Amniotic epithelial cell (primary cell): ENCODE data around the gene TRAK1.

Experiments used
- DNase-seq: peaks from one replicate; pipeline ENCODE4 v3.0.0-alpha.2; 2010; ENCODE audit warnings: low read depth

The TRAK1 gene

DNA sequence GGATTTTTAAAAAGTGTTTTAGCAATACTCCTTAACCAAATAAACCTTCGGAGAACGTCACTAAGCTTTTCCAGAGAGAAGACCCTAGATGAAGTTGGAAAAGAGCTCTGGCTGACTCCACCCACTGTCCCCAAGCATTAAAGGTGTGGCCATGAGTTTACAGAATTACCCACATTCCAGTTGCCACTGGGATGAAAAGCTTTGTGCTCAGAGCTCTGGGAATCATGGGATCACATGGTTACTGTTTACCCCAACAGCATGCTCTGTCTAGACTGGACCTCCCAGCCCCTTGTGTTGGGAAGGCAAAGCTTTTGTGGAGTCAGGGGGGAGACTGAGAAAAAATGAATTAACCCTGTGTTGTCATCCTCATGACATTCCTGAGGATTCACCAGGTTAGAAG lies 119.6 kb downstream of the TRAK1 start:
- DNase-seq = no peak

DNA sequence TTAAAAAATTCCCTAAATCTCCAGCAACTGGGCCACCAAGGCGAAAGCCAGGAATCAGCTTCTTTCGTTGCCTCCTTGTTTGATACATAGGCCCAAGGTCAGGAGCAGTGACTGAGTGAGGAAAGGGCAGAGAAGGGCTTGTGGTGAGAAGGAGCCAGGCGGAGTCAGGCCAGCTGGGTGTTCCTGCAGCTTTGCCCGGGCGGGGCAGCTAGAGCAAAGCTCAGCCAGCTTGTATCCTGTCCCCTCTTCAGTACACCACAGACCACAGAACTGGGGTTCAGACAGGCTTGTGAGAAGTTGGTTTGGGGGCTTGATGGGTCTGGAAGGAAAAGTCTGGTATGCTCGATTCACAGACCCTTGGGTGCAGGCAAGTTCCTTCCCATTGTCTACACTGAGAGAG lies 122.3 kb downstream of the TRAK1 start:
- no peak for DNase-seq

DNA sequence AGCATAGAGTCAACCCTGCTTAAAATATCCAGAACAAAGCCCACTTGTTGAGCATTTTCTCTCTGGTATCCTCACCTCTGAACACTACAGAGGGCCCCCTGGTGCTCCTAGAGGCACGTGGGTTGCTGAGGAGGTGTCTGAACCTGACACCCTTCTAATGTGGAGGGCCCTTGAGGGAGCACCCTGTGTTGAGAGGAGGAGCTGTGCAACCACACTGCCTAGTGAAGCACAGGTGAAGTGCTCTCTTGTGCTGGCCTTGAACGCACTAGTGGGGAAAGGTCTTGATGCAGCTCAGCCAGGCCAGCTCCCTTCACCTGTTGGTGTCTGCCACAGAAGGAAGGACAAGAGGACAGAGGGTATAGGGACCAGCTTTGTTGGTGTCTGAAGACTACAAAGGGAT lies 122.9 kb downstream of the TRAK1 start:
- no peak for DNase-seq

DNA sequence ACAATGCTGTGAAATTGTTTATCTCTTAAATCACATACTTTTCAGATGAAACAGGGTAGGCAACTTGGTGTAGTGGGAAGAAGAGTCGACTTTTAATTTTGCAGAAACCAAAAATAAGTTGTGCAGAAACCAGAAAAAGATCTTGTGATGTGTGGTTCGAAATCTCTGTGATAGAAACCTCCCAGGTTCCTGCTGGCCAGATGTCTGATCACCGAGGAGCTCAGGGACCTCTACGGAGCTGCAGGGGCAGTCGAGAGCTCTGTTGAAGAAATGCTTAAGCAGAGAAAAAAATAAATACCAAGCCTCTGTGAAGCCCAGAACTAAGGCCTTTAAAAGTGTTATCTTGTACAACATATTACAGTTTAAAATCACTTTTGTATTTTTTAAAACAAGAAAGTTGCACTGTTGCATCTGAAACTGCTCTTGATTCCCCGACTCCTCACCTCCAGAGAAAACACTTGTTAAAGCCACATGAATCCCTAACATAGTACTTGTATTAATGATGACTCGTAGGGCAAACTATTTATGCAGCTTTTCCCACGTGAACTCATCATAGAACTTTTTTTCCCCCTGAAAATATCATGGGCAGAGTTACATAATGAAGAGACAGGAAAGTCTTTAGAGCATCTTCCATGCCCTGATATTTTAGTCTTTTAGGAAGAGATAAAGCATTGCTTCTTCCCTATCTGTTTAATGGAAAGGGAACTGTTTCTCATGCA lies 123.6 kb downstream of the TRAK1 start:
- no peak for DNase-seq

DNA sequence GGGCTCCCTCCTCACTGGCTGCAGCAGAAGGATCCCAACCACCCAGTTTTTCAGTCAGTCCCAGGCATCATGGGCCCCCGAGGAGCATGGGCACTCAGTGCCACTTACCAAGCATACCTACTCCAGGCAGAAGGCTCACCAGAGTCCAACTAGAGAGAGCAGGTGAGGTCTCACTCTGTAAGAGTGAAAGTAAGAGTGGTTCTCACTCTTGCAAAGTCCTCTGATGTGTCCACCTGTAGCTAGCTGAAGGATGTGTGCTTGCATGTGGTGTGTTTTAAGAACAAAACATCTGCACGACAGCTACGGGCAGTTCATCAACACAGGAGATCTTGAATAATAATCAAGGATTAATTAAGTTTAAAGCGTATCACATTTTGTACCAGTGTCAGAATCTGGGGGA lies 125.1 kb downstream of the TRAK1 start:
- no peak for DNase-seq

DNA sequence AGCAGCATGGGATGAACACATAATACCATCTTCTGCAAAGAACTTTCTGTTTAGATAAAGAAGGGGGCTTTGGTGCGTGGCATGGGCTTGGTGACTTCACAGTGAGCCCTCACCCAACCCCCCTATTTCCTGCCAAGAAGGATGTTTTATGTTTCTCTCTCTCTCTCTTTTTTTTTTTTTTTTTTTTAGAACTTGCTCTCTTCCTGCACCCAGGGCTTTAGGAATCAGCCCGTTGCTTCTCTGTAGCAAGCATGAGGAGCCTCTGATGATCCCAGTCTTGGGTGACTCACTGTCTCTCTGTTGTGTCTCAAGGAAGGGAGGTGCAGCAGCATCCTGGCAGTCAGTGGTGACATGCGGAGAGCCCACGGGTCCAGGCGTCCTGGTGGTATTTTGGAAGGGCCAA lies 125.8 kb downstream of the TRAK1 start:
- DNase-seq = peak; percentile 21

DNA sequence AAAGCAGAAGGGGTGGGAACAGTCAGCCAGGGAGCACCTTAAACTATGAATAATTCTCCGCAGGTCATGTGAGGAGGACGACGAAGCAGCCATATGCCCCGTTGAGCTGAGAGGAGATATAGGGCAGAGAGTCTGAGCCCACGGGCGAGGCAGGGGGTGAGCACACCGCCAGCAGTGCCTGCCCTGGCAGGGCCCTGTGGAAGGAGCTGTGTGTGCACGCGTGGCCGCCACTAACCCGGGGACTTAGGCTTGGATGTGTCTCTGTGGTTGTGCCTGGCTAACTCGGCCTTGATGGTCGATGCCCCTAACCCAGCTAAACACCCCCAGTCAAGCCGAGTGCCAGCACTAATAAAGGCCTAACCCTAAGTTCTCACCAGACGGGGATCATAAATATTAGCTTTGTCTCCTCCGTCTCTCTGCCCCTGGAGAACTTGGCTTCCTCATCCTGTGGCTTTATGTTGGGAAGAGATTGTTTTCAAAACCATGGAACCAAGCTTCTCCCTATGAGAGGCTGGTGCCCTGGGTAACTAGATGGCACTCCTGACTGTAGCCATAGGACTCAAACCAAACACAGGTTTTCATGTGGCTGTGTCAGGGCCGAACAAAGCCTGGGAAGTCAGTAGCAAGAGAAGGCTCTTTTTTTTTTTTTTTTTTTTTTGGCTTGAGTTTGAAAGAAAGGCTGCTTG lies 129.4 kb downstream of the TRAK1 start:
- no peak for DNase-seq

DNA sequence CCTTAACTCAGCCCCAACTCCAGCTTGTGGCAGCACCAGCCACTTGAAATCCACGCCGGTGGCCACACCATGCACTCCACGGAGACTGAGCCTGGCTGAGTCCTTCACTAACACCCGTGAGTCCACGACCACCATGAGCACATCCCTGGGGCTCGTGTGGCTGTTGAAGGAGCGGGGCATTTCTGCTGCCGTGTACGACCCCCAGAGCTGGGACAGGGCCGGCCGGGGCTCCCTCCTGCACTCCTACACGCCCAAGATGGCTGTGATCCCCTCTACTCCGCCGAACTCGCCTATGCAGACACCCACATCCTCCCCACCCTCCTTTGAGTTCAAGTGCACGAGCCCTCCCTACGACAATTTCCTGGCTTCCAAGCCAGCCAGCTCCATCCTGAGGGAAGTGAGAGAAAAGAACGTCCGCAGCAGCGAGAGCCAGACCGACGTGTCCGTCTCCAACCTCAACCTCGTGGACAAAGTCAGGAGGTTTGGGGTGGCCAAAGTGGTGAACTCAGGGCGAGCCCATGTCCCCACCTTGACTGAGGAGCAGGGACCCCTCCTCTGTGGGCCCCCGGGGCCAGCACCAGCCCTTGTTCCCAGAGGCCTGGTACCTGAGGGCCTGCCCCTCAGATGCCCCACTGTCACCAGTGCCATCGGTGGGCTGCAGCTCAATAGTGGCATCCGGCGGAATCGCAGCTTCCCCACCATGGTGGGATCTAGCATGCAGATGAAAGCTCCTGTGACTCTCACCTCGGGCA lies 132.0 kb downstream of the TRAK1 start:
- no peak for DNase-seq

DNA sequence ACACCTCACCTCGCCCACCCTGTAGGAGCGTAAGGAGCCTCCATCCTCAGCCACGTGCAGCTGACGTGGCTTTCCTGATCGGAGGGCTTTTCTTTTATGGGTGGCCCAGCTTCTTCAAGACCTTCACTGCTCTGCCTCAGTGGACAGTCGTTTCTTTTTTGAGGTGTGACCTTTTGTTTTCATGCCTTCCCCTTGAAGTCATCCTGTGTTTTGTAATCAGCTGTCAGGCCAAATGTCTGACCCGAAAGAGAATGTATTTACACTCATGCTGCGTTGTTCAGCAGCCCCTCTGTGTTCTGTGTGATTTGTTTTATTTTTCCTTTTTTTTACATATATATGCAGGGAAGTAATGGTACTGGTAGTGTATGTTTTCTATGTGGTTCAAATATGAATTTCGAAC lies 133.0 kb downstream of the TRAK1 start:
- DNase-seq = peak; percentile 11

DNA sequence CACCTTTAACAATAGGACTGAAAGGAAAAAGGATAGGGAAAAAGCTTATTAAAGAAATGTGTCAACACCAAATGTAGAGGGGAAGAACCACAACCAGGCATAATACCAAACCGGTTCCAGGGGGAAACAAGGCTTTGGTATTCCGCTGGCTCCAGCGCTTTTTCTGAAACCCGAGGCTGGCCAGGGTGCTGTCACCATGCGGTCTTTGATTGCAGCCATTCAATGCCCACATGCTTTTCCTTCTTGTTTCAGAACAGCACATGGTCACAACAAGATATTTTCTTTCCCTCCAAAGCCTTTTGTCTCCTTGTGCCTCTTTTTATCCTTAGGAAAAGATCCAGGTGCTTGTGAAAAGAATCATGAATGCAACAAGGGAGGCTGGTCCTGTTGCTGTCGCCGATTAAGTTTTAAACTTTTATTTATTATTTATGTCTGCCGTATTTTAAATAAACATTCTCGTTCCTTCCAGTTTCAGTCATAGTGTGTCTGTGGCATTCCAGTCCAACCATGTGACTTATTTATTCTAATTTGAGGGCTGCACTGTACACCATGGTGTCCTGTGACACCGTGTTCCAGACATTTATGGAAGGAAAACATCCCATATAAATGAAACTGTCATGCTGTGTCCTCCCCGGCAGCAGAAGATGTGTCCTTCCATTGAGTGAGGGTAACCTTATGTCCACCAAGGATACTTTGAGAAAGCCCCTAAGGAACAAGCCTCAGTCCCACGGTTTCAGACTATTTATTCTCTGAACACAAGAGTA lies 133.7 kb downstream of the TRAK1 start:
- no peak for DNase-seq

DNA sequence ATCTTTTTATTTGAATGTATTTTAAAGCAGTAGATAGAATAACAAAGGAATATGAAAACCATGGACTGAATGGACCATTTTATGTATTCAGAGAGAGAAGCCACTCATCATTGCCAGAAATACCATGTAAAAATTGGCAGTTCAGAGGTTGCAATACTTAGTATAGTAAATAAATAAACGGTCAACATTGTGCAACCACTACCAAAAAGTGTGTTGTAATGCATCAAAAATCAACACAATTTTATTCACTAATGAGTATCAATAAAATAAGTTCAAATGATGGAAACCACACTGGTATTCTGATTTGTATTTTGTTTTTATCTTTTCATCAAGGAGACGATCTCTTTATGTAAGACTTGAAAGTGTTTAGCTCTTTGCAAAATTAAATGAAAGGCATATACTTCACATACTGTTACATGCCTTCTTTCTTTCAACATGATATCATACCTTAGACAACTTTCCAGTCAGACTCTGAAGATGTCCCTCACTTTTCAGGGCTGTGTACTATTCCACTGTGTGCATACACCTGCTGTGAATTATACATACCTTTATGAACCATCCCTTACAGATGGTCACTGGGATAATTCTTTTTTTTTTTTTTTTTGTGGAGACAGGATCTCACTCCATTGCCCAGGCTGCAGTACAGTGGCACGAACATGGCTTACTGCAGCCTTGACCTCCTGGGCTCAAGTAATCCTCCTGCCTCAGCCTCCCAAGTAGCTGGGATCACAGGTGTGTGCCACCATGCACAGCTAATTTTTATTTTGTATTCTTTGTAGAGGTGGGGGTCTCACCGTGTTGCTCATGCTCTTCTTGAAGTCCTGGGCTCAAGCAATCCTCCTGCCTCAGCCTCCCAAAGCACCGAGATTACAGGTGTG lies 134.6 kb downstream of the TRAK1 start:
- DNase-seq = no peak

DNA sequence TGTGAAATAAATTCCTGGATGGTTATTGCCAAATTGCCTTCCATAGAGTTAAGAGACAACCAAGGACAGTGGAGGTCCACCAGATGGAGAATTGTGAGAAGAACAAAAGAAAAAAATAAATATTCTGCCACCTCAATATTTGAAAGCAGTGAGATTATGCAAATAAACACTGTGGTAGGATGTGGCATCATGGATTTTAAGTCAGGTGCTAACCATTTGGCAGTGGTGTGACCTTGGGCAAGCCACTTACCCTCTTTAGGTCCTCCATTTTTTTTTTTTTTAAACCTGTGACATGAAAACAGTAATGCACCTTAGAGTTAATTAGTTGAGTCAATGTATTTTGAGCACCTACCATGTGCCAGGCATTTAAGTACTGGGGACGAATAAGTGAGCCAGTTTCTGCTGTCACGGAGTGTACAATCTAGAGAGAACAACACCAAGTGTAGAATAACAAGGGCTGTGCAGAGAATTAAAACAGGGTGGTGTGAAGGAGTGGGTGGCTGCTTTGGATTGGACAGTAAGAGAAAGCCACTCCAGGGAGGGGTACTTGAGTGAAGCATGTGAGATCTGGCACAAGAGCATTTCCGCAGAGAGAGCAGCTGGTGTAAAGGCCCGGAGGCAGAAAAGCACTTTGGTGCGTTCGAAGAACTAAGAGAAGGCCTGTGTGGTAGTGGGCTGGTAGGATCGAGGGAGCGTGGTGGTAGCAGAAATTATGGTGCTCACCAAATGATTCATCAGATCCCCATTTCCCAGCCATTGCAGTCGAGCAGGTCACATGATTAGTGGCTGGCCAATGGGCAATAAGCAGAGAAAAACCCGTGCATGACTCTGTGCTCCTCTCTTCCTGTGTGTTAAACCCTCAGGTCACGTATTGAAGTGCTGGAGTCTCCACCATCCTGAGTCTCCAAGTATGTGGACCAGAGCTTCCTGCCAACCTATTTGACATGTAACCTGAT lies 135.6 kb downstream of the TRAK1 start:
- DNase-seq = peak; percentile 7

DNA sequence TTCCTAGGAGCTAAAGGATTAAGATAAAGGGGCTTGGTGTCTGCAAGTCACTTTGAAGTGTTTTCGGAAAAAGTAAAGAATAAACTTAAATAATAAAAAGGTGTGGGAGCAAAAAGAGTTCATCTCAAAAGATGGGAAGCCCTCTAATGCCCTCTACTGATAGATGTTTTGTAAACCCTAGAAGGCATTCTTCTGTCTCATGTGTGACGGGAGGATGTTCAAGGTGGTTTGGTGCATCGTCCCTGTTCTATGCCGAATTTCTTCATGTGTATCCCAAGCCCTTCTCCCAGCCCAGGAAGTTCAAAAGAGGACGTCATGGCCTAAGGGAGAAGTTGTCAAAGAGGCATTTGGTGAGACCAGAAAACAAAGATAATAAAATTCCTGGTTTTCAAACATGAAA lies 137.6 kb downstream of the TRAK1 start:
- DNase-seq = no peak

DNA sequence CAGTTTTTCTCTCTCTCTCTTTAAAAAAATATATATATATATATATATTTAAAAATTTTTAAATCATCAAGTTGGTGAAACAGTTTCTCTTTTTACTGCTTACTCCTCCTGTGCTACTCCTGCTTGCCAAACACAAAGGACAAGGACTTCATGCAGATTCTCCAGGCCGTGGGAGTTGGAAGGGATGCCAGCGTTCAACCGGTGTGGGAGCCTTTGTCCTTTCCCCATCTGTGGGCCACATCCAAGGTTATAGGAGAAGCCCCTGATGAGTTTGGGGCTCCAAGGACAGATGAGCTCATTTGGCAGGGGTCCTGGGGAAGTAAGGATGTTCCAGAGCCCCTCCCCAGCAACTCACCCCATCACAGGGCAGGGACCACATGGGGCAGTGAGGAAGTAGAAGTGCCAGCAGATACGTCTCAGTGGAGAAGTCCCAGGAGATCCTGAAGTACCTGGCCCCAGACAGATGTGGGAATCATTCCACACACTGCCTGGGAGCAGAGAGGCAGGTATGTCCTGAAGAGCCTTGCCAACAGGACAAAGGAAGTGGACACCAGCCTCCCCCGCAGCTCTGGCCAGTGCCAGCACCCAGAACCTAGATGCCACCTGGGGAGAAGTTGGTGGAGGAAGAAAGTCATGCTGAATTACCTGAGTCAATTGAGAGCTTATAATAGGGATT lies 138.2 kb downstream of the TRAK1 start:
- no peak for DNase-seq

DNA sequence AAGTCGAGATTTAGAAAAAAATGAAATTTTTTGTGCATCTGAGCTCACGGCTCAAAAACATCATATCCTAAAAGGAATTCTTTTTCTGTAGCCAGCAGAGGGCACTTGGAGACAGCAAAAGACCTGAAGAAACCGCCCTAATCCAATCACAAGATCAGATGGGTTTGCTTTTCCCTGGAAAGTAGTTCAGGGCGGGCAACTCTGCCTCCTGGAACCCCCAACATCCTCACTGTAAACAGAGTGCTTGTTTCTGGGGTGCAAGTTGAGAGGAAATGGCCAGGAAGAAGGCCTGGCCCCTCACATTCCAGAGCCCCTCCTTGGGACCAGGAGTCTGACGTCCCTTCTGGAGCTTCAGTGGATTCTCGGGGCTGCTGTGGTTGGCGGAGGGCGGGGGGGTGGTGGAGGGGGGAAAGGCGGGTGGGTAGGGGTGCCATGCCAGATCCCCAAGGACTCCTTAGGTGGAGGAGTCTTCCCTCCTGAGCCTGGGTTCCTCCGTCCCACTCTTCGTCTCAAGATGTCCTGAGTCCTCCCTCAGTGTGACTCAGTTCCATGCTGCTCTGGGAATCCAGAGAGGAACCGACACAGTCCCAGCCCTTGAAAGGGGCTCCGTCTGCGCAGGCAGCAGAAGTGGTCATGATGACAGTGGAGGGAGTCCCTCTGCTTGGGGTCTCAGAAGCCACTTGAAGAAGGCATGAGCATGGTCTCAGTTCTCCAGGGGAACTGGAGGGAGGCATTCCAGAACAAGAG lies 139.0 kb downstream of the TRAK1 start:
- peak; percentile 46 for DNase-seq

DNA sequence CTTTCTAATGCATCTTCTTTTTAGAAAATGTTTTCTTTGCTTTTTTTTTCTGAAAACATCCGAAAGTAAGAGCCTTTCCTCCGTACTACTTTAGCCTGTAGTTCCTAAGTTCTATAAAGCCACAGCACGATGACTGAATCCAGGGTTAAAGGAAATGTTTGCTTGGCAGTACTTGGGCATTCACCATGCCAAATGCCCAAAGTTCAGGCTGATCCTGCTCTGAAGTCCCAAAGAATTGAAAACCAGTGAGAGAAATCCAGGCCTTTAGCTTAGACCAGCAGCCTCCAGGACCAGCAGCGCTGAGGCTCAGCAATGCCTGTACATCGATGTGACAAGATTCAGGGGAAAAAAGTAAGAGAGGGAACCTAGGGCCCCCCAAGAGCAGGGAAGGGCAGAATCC lies 139.7 kb downstream of the TRAK1 start:
- DNase-seq = no peak

DNA sequence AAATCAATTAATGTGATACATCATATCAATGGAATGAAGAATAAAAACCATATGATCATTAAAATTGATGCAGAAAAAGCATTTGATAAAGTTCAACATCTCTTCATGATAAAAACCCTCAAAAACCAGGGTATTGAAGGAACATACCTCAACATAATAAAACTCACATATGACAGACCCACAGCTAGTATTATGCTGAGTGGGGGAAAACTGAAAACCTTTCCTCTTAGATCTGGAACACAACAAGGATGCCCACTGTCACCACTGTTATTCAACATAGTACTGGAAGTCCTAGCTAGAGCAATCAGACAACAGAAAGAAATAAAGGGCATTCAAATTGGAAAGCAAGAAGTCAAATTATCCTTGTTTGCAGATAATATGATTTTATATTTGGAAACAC lies 144.4 kb downstream of the TRAK1 start:
- no peak for DNase-seq

DNA sequence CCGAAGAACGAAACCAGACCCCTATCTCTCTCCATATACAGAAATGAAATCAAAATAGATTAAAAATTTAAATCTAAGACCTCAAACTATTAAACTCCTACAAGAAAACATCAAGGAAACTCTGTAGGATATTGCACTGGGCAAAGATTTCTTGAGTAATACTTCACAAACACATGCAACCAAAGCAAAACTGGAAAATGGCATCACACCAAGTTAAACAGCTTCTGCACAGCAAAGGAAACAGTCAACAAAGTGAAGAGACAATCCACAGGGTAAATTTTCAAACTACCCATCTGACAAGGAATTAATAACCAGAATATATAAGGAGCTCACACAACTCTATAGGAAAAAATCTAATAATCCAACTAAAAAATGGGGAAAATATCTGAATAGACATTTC lies 145.5 kb downstream of the TRAK1 start:
- no peak for DNase-seq

DNA sequence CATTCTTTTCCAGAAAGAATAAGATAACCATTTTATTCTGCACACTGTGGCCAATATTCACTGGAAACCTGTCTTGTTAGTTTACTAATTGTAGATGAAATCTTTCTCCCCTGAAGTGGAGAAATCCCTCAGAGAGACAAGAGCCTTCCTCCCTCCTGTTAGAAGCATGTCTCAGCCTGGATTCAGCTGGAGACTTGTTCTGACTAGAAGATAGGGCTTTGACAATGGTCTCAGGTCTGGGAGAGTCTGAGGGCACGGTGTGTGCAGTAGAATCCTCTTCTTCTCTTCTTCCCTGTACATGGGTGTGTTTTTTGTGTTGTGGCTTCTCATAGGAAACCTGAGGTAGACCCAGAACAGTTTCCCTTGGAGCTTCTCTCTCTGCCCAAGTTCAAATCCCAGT lies 154.9 kb downstream of the TRAK1 start:
- DNase-seq = no peak
